Ishikawa (cell line): ENCODE data around the gene MYO7A.

Experiments used
- CEBPB ChIP-seq: IDR thresholded peaks from 2 replicates; pipeline ENCODE4 v1.6.1; 2012
- CREB1 ChIP-seq: IDR thresholded peaks from 2 replicates; pipeline ENCODE4 v1.6.1; 2012; ENCODE audit warnings: low read depth
- EGR1 ChIP-seq: IDR thresholded peaks from 2 replicates; pipeline ENCODE4 v1.6.1; 2012
- EP300 ChIP-seq: IDR thresholded peaks from 2 replicates; pipeline ENCODE4 v1.6.1; 2012; ENCODE audit warnings: borderline replicate concordance
- FOXM1 ChIP-seq: IDR thresholded peaks from 2 replicates; pipeline ENCODE4 v1.6.1; 2012; ENCODE audit warnings: low read depth, borderline replicate concordance
- MAX ChIP-seq: IDR thresholded peaks from 2 replicates; pipeline ENCODE4 v1.6.1; 2012
- NFIC ChIP-seq: IDR thresholded peaks from 2 replicates; pipeline ENCODE4 v1.6.1; 2012
- RAD21 ChIP-seq: IDR thresholded peaks from 2 replicates; pipeline ENCODE4 v1.6.1; 2012; ENCODE audit warnings: low read depth
- REST ChIP-seq: IDR thresholded peaks from 2 replicates; pipeline ENCODE4 v1.6.1; 2012; ENCODE audit warnings: low read depth, mild to moderate bottlenecking
- TAF1 ChIP-seq: IDR thresholded peaks from 2 replicates; pipeline ENCODE4 v1.6.1; 2012; ENCODE audit warnings: low read depth, mild to moderate bottlenecking
- TCF12 ChIP-seq: IDR thresholded peaks from 2 replicates; pipeline ENCODE4 v1.6.1; 2012; ENCODE audit warnings: low read depth
- TEAD4 ChIP-seq: IDR thresholded peaks from 2 replicates; pipeline ENCODE4 v1.6.1; 2012
- USF1 ChIP-seq: IDR thresholded peaks from 2 replicates; pipeline ENCODE4 v1.6.1; 2012
- YY1 ChIP-seq: IDR thresholded peaks from 2 replicates; pipeline ENCODE4 v1.6.1; 2012; ENCODE audit warnings: low read depth
- ZBTB7A ChIP-seq: IDR thresholded peaks from 2 replicates; pipeline ENCODE4 v1.6.1; 2012; ENCODE audit warnings: low read depth

The MYO7A gene

GRCh38 chr11:77122576-77123212 lies 5.4 kb upstream of the MYO7A start:
- TF ChIP-seq TCF12: no peak
- no peak for TF ChIP-seq EP300
- TF ChIP-seq TAF1: no peak
- TF ChIP-seq CREB1: no peak
- no peak for TF ChIP-seq FOXM1
- no peak for TF ChIP-seq NFIC

- TF ChIP-seq FOXM1 (no peak), REST (no peak), CEBPB (no peak), EGR1 (no peak), EP300 (no peak), NFIC (no peak), YY1 (no peak), MAX (no peak), CREB1 (no peak), ZBTB7A (no peak), TCF12 (no peak), USF1 (no peak), RAD21 (no peak), TAF1 (no peak), TEAD4 (no peak)
Observed at GRCh38 chr11:77123591-77123990, 4.5 kb upstream of the MYO7A start.

- TF ChIP-seq CEBPB: no peak
Observed at GRCh38 chr11:77124041-77124440, 4.0 kb upstream of the MYO7A start.

GRCh38 chr11:77124488-77124887 lies 3.6 kb upstream of the MYO7A start:
- TF ChIP-seq EP300 (no peak), RAD21 (no peak), NFIC (no peak), FOXM1 (no peak), TCF12 (no peak), TAF1 (no peak), CREB1 (no peak), CEBPB (no peak), ZBTB7A (no peak), TEAD4 (no peak)

- TF ChIP-seq EP300 (no peak), MAX (no peak), CREB1 (no peak), YY1 (no peak), REST (no peak), CEBPB (no peak), TEAD4 (no peak), EGR1 (no peak), RAD21 (no peak), ZBTB7A (no peak), TAF1 (no peak), FOXM1 (no peak), TCF12 (no peak), NFIC (no peak), USF1 (no peak)
Observed at GRCh38 chr11:77125191-77125590, 2.9 kb upstream of the MYO7A start.

GRCh38 chr11:77125695-77126094 lies 2.4 kb upstream of the MYO7A start:
- no peak for TF ChIP-seq EGR1
- TF ChIP-seq REST: no peak
- no peak for TF ChIP-seq RAD21
- TF ChIP-seq TCF12: no peak
- no peak for TF ChIP-seq EP300
- TF ChIP-seq CREB1: no peak
- no peak for TF ChIP-seq NFIC
- TF ChIP-seq YY1: no peak
